Panc1 (cell line): ENCODE data around the gene SHISA7. TPM values are rescaled to one million over a fixed set of nuclear protein-coding genes. Genes with fewer than 3 reads are reported as not detected.

Experiments
- ATAC-seq: fragments of 200-7000 bp; cut with Tn5 transposase; 2 replicates; pipeline ENCODE4 v1.9.1; 2020; ENCODE audit warnings: mild to moderate bottlenecking, moderate library complexity
- BruUV-seq: library from RNA; stranded (reverse); fragments of 400-500 nt; replicated peaks from 2 replicates; lab custom pipeline; 2021; lab: Mats Ljungman, UMichigan
- CTCF ChIA-PET: fragments of 300-600 bp; sonication (Branson Sonifier 250); formaldehyde crosslinking; loops from one replicate; lab custom pipeline; 2022; ENCODE audit warnings: antibody characterized with exemption; lab: Charles Lee
- POLR2A ChIA-PET: fragments of 300-600 bp; sonication (Branson Sonifier 250); formaldehyde crosslinking; loops from one replicate; lab custom pipeline; 2022; ENCODE audit warnings: antibody characterized with exemption; lab: Charles Lee
- DNase-seq: peaks from one replicate; pipeline ENCODE4 v3.0.0-alpha.2; 2010; ENCODE audit warnings: low read depth, low spot score
- H3K27ac ChIP-seq: 2 replicates; pipeline ENCODE4 v1.5.1; 2011; ENCODE audit warnings: mild to moderate bottlenecking, low read length, inconsistent platforms
- H3K27me3 ChIP-seq: fragments of 200-500 bp; sonication (Bioruptor generic); 2 replicates; pipeline ENCODE4 v1.6.0; 2014; ENCODE audit warnings: low read length, inconsistent platforms; ENCODE audit not compliant: control insufficient read depth, insufficient read depth
- H3K36me3 ChIP-seq: fragments of 200-500 bp; sonication (Bioruptor generic); 2 replicates; pipeline ENCODE4 v1.5.1; 2014; ENCODE audit warnings: inconsistent platforms, mild to moderate bottlenecking, low read length, moderate library complexity; ENCODE audit not compliant: control insufficient read depth, insufficient read depth
- H3K4me1 ChIP-seq: 2 replicates; pipeline ENCODE4 v1.5.1; 2011; ENCODE audit warnings: inconsistent platforms, mild to moderate bottlenecking, low read length, moderate library complexity; ENCODE audit not compliant: control insufficient read depth, insufficient read depth
- H3K4me3 ChIP-seq, 2 experiments: 2 replicates each; pipeline ENCODE4 v1.5.1; 2011 to 2012; ENCODE audit warnings: low read depth in 2 of 2, low read length in 2 of 2, mild to moderate bottlenecking in 2 of 2, inconsistent platforms in 1 of 2, moderate library complexity in 1 of 2
- H3K9me3 ChIP-seq: fragments of 200-500 bp; sonication (Bioruptor generic); 2 replicates; pipeline ENCODE4 v1.5.1; 2014; ENCODE audit warnings: low read depth, mild to moderate bottlenecking, inconsistent platforms, low read length, moderate library complexity; ENCODE audit not compliant: control insufficient read depth, insufficient read depth
- CTCF ChIP-seq: fragments of 450-650 bp; IDR thresholded peaks from 2 replicates; pipeline ENCODE4 v1.5.1; 2017; ENCODE audit warnings: mild to moderate bottlenecking
- POLR2AphosphoS5 ChIP-seq: IDR thresholded peaks from 2 replicates; pipeline ENCODE4 v1.6.1; 2012; ENCODE audit warnings: mild to moderate bottlenecking, low read depth, low read length, moderate library complexity
- SIN3A ChIP-seq: IDR thresholded peaks from 2 replicates; pipeline ENCODE4 v1.6.1; 2012; ENCODE audit warnings: low read depth, mild to moderate bottlenecking, low read length, moderate library complexity, borderline replicate concordance; ENCODE audit not compliant: insufficient read depth
- TCF7L2 ChIP-seq: IDR thresholded peaks from 2 replicates; pipeline ENCODE4 v1.6.1; 2011; ENCODE audit warnings: mild to moderate bottlenecking, low read depth, low read length, inconsistent platforms
- in situ Hi-C: cut with HindIII; loops from 2 replicates; pipeline ENCODE4 v1.10.0; 2016; ENCODE audit warnings: low sequenced_read_pairs, low pct_unique_long_range_greater_than_20kb
- intact Hi-C: fragments of 100-400 bp; cut with micrococcal nuclease; formaldehyde crosslinking; loops from one replicate; pipeline ENCODE4 v1.10.0; 2022; ENCODE audit not compliant: unreplicated experiment
- total RNA-seq: library from RNA; stranded (reverse); gene quantifications from one replicate; pipeline ENCODE4 v1.2.1, GENCODE V29; 2021; ENCODE audit not compliant: unreplicated experiment
- TF ChIP-seq, protein P1 (sequence below), 2 experiments: IDR thresholded peaks; 2 replicates each; pipeline ENCODE4 v1.6.1; 2011 to 2012; ENCODE audit warnings: low read depth in 2 of 2, control low read depth in 1 of 2, low read length in 1 of 2, mild to moderate bottlenecking in 1 of 2, moderate library complexity in 1 of 2; ENCODE audit not compliant: insufficient read depth in 1 of 2

SHISA7 gene
- total RNA-seq, 1 experiment from 2014 or later = 0.03 TPM

DNA sequence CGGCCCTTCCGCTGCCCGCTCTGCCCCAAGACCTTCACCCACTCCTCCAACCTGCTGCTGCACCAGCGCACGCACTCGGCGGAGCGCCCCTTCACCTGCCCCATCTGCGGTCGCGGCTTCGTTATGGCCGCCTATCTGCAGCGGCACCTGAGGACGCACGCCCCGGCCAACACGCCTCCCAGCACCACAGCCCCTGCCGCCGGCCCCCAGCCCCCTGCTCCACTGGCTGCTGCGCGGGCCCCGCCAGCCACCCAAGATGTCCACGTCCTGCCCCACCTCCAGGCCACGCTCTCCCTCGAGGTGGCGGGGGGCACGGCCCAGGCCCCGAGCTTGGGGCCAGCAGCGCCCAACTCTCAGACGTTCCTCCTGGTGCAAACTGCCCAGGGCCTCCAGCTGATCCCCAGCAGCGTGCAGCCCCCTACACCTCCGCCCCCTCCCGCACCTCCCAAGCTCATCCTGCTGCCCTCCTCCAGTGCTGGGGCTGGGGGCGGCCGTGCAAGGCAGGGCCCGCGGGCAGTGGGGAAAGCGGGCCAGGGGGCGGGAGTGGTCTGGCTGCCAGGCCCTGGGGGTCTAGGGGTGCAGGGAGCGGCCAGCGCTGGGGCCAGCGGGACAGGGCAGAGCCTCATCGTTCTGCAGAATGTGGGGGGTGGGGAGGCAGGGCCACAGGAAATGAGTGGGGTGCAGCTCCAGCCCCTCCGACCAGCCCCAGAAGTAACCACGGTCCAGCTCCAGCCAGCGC, 40.0 kb upstream of the SHISA7 start:
- Histone ChIP-seq H3K4me3 (no peak overlapping the region), H3K36me3 (peaks cover 3% of the 10 kb centered on the region; the same call in 1 of the 2 replicates), H3K27me3 (no peaks in the 10 kb centered on the region), H3K4me1 (peaks cover 46% of the 10 kb centered on the region), H3K9me3 (no peaks in the 10 kb centered on the region), H3K27ac (no peak overlapping the region)
- intact Hi-C loops = no loop called here
- no peak for ATAC-seq
- POLR2A ChIA-PET = interaction anchor here (0.5 to 0.7 kb wide), 2 partner anchors 12 to 327 kb away, joined by 3 to 10 read pairs; no protein-coding TSS in a partner anchor
- DNase-seq = no peak
- in situ Hi-C loops = no loop called here
- BruUV-seq = no TSS peak
- CTCF ChIA-PET = no interaction called here
- TF ChIP-seq TCF7L2 (no peak), CTCF (no peak), POLR2AphosphoS5 (no peak), SIN3A (no peak)

- ChIA-PET CTCF (no interaction called here), POLR2A (interaction anchor here (0.7 kb wide), 1 partner anchor 12 kb away, joined by 10 read pairs; no protein-coding TSS in a partner anchor)
- Histone ChIP-seq H3K27me3 (no peaks in the 10 kb centered on the region), H3K27ac (no peak overlapping the region), H3K4me1 (peaks cover 46% of the 10 kb centered on the region), H3K4me3 (no peak overlapping the region), H3K36me3 (peaks cover 3% of the 10 kb centered on the region; the same call in 1 of the 2 replicates), H3K9me3 (no peaks in the 10 kb centered on the region)
- in situ Hi-C loops = no loop called here
- TF ChIP-seq TCF7L2 = no peak
- no peak for TF ChIP-seq POLR2AphosphoS5
- no peak for TF ChIP-seq SIN3A
- TF ChIP-seq, protein P1, sequence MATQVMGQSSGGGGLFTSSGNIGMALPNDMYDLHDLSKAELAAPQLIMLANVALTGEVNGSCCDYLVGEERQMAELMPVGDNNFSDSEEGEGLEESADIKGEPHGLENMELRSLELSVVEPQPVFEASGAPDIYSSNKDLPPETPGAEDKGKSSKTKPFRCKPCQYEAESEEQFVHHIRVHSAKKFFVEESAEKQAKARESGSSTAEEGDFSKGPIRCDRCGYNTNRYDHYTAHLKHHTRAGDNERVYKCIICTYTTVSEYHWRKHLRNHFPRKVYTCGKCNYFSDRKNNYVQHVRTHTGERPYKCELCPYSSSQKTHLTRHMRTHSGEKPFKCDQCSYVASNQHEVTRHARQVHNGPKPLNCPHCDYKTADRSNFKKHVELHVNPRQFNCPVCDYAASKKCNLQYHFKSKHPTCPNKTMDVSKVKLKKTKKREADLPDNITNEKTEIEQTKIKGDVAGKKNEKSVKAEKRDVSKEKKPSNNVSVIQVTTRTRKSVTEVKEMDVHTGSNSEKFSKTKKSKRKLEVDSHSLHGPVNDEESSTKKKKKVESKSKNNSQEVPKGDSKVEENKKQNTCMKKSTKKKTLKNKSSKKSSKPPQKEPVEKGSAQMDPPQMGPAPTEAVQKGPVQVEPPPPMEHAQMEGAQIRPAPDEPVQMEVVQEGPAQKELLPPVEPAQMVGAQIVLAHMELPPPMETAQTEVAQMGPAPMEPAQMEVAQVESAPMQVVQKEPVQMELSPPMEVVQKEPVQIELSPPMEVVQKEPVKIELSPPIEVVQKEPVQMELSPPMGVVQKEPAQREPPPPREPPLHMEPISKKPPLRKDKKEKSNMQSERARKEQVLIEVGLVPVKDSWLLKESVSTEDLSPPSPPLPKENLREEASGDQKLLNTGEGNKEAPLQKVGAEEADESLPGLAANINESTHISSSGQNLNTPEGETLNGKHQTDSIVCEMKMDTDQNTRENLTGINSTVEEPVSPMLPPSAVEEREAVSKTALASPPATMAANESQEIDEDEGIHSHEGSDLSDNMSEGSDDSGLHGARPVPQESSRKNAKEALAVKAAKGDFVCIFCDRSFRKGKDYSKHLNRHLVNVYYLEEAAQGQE (IDR thresholded peaks at IDR 0.05; ENCODE audit: insufficient read depth in 1 of 2, low read depth in 2 of 2, low read length in 1 of 2) = no peak
- no peak for TF ChIP-seq CTCF
- intact Hi-C loops = no loop called here
- DNase-seq = no peak
- no peak for ATAC-seq
- BruUV-seq = no TSS peak
Measured at GRCh38 chr19:55482156-55482961, 39.3 kb upstream of the SHISA7 start.
